ENCODE measurements around the gene EHBP1L1. TPM values are rescaled to one million over a fixed set of nuclear protein-coding genes. Genes with fewer than 3 reads are reported as not detected.

The EHBP1L1 gene
- total and polyA plus RNA-seq, 2 of the 8 experiments (the other 6 are each of a cell fraction or from before 2014, with no cell fraction given) = 4.3 to 6.6 TPM

DNA sequence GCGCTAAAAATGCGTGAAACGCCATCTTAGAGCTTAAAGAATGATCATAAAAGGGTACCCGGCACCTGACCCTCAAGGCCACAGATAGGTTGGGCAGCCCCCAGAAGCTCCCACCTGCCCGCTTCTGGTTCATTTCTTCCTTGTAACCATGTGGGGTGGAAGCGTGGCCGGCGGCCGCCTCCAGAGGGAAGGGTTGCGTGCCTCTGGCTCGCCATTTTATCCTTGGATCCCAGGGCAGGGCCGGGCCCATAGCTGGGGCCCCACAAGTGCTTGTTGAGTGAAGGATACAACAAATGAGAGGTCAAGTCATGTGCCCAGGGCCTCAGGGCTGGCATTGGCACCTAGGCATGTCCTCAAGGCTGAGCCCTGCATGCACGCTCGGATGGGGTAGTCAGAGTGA, 45.6 kb downstream of the EHBP1L1 start (continued):
- TF ChIP-seq, protein P1, sequence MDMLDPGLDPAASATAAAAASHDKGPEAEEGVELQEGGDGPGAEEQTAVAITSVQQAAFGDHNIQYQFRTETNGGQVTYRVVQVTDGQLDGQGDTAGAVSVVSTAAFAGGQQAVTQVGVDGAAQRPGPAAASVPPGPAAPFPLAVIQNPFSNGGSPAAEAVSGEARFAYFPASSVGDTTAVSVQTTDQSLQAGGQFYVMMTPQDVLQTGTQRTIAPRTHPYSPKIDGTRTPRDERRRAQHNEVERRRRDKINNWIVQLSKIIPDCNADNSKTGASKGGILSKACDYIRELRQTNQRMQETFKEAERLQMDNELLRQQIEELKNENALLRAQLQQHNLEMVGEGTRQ (IDR thresholded peaks at IDR 0.05; ENCODE audit: low read length) = no peak
- TF ChIP-seq SP1 (IDR thresholded peaks at IDR 0.05; ENCODE audit: low read depth, low read length) (no peak), SP4 (IDR thresholded peaks at IDR 0.05; ENCODE audit: low read length) (no peak), CBX5 (IDR thresholded peaks at IDR 0.05; ENCODE audit: low read depth, low read length) (no peak)
